SK-N-SH (cell line): ENCODE data around the gene DICER1. TPM values are rescaled to one million over a fixed set of nuclear protein-coding genes. Genes with fewer than 3 reads are reported as not detected.

ENCODE experiments used
- CTCF ChIA-PET: fragments of 300-600, 350-600 bp; formaldehyde crosslinking; extraction: SDS; loops from one replicate; lab custom pipeline; 2021; lab: Yijun Ruan, JAX
- POLR2A ChIA-PET: fragments of 350-600 bp; sonication (Branson Sonifier 250); formaldehyde crosslinking; extraction: SDS; loops from one replicate; lab custom pipeline; 2020; ENCODE audit warnings: antibody characterized with exemption, inconsistent platforms; lab: Yijun Ruan, JAX
- DNase-seq: peaks from one replicate; pipeline ENCODE4 v3.0.0; 2012
- H2AFZ ChIP-seq: fragments of 200-600 bp; sonication (generic); 2 replicates; pipeline ENCODE4 v1.8.1; 2016; ENCODE audit warnings: antibody characterized with exemption, mild to moderate bottlenecking, low read depth
- H3F3A ChIP-seq: fragments of 200-600 bp; sonication (generic); replicated peaks from 2 replicates; pipeline ENCODE3; 2016; ENCODE audit warnings: antibody characterized with exemption, mild to moderate bottlenecking; ENCODE audit not compliant: insufficient read depth
- H3K27ac ChIP-seq, 2 experiments: fragments of 200-500 bp in 1 of 2; fragments of 200-600 bp in 1 of 2; sonication (Bioruptor generic) in 1 of 2; sonication (generic), shearing (Covaris generic) in 1 of 2; 2 replicates each; pipeline versions ENCODE4 v1.5.1 to v1.6.1; 2014 to 2016; ENCODE audit warnings: low read depth in 2 of 2, inconsistent platforms in 1 of 2, low read length in 1 of 2, mild to moderate bottlenecking in 1 of 2, mixed read lengths in 1 of 2
- H3K27me3 ChIP-seq: fragments of 200-600 bp; sonication (generic), shearing (Covaris generic); 2 replicates; pipeline ENCODE4 v1.6.1; 2016; ENCODE audit warnings: mixed run types; ENCODE audit not compliant: insufficient read depth
- H3K36me3 ChIP-seq, 2 experiments: fragments of 200-500 bp in 1 of 2; fragments of 200-600 bp in 1 of 2; sonication (Bioruptor generic) in 1 of 2; sonication (generic) in 1 of 2; replicated peaks in 1 of 2; 2 replicates each; pipeline versions ENCODE3 to v1.5.1; 2014 to 2016; ENCODE audit warnings: low read length in 1 of 2, mild to moderate bottlenecking in 1 of 2; ENCODE audit not compliant: insufficient read depth in 2 of 2, control insufficient read depth in 1 of 2
- H3K4me1 ChIP-seq, 2 experiments: fragments of 200-500 bp in 1 of 2; fragments of 200-600 bp in 1 of 2; sonication (Bioruptor generic) in 1 of 2; sonication (generic), shearing (Covaris generic) in 1 of 2; 2 replicates each; pipeline versions ENCODE4 v1.5.1 to v1.6.1; 2014 to 2016; ENCODE audit warnings: low read depth in 1 of 2, low read length in 1 of 2, mixed run types in 1 of 2; ENCODE audit not compliant: insufficient read depth in 2 of 2, control insufficient read depth in 1 of 2
- H3K4me2 ChIP-seq: fragments of 200-600 bp; sonication (generic), shearing (Covaris generic); 2 replicates; pipeline ENCODE4 v1.6.1; 2017; ENCODE audit warnings: mixed run types
- H3K4me3 ChIP-seq, 2 experiments: fragments of 200-500 bp in 1 of 2; fragments of 200-600 bp in 1 of 2; sonication (Bioruptor generic) in 1 of 2; sonication (generic), shearing (Covaris generic) in 1 of 2; 2 replicates each; pipeline versions ENCODE4 v1.5.1 to v1.8.1; 2014 to 2016; ENCODE audit warnings: low read depth in 2 of 2, inconsistent platforms in 1 of 2, low read length in 1 of 2, mild to moderate bottlenecking in 1 of 2, mixed read lengths in 1 of 2, moderate library complexity in 1 of 2
- H3K79me2 ChIP-seq: fragments of 200-600 bp; sonication (generic); 2 replicates; pipeline ENCODE4 v1.8.1; 2017; ENCODE audit warnings: mild to moderate bottlenecking; ENCODE audit not compliant: insufficient read depth
- H3K9ac ChIP-seq: fragments of 200-600 bp; sonication (generic); 2 replicates; pipeline ENCODE4 v1.6.1; 2017; ENCODE audit warnings: mixed run types
- H3K9me2 ChIP-seq: fragments of 200-600 bp; sonication (generic); 2 replicates; pipeline ENCODE4 v1.6.1; 2017; ENCODE audit warnings: mixed run types
- H3K9me3 ChIP-seq: fragments of 200-600 bp; sonication (generic); 2 replicates; pipeline ENCODE4 v1.6.1; 2017; ENCODE audit warnings: mixed run types, mild to moderate bottlenecking, moderate library complexity
- H4K20me1 ChIP-seq: fragments of 200-600 bp; sonication (generic); 2 replicates; pipeline ENCODE4 v1.6.1; 2017; ENCODE audit warnings: mild to moderate bottlenecking, mixed run types; ENCODE audit not compliant: insufficient read depth
- PBX3 ChIP-seq: IDR thresholded peaks from 2 replicates; pipeline ENCODE4; 2012
- RCOR1 ChIP-seq: fragments of 150-350 bp; IDR thresholded peaks from 2 replicates; pipeline ENCODE4 v1.6.1; 2017; ENCODE audit warnings: antibody characterized with exemption, low read length
- RXRA ChIP-seq: IDR thresholded peaks from 2 replicates; pipeline ENCODE4 v1.4.0; 2012; ENCODE audit warnings: low read depth, mild to moderate bottlenecking, borderline replicate concordance
- SMC3 ChIP-seq: IDR thresholded peaks from 2 replicates; pipeline ENCODE4 v1.6.1; 2012; ENCODE audit warnings: low read depth, low read length, improper control_type of control experiment
- USF2 ChIP-seq: fragments of 150-350 bp; IDR thresholded peaks from 2 replicates; pipeline ENCODE4 v1.6.1; 2017; ENCODE audit warnings: antibody characterized with exemption, low read length, low read depth, borderline replicate concordance
- ZBTB33 ChIP-seq: IDR thresholded peaks from 2 replicates; pipeline ENCODE4 v1.4.0; 2012; ENCODE audit warnings: low read depth, borderline replicate concordance
- WGBS: methylation state at CpG from one replicate; pipeline ENCODE4 v1.1.6; 2017; ENCODE audit warnings: low lambda C conversion rate; 5-methylcytosine and 5-hydroxymethylcytosine counted together
- polyA plus RNA-seq, 3 experiments: library from polyadenylated mRNA; depleted of rRNA; stranded (reverse); fragments of >200 nt; gene quantifications; 2 replicates each; pipeline ENCODE4 v1.2.3, GENCODE V29; 2012
- small RNA-seq, 7 experiments: library from RNA; depleted of rRNA; stranded (forward); fragments of <200 nt; gene quantifications; one replicate each; pipeline ENCODE3, GENCODE V24; 2012
- TF ChIP-seq, protein P1 (sequence below): IDR thresholded peaks from 2 replicates; pipeline ENCODE4 v1.6.1; 2012; ENCODE audit warnings: mild to moderate bottlenecking, low read depth, low read length, moderate library complexity
- TF ChIP-seq, protein P2 (sequence below): IDR thresholded peaks from 2 replicates; pipeline ENCODE4 v1.4.0; 2012; ENCODE audit warnings: low read depth, borderline replicate concordance

The DICER1 gene
- polyA plus RNA-seq, 1 of the 3 experiments (the other 2 are of a cell fraction), result 4.7 TPM

- TF ChIP-seq PBX3, result no peak
Observed at GRCh38 chr14:95038521-95039250, 118.6 kb downstream of the DICER1 start (continued).

GRCh38 chr14:95037273-95037672, 120.1 kb downstream of the DICER1 start:
- Histone ChIP-seq H3K27ac (no peak overlapping the region), H3K27me3 (no peaks in the 10 kb centered on the region), H3K9ac (no peak overlapping the region), H2AFZ (no peak overlapping the region), H3F3A (no peaks in the 10 kb centered on the region), H3K9me2 (no peaks in the 10 kb centered on the region), H3K4me3 (no peak overlapping the region), H3K4me2 (no peak overlapping the region), H3K79me2 (no peaks in the 10 kb centered on the region), H3K9me3 (no peaks in the 10 kb centered on the region), H3K36me3 (no peaks in the 10 kb centered on the region), H4K20me1 (no peaks in the 10 kb centered on the region), H3K4me1 (peaks cover 0 to 8% of the 10 kb centered on the region in 2 experiments; a peak in 1 of 4 replicates)
- ChIA-PET CTCF (interaction anchor here (0.8 kb wide), 1 partner anchor 24 kb away, joined by 3 read pairs; no protein-coding TSS in a partner anchor), POLR2A (no interaction called here)
- TF ChIP-seq RXRA (no peak), SMC3 (no peak), USF2 (no peak), RCOR1 (no peak), ZBTB33 (no peak)
- TF ChIP-seq, protein P1, sequence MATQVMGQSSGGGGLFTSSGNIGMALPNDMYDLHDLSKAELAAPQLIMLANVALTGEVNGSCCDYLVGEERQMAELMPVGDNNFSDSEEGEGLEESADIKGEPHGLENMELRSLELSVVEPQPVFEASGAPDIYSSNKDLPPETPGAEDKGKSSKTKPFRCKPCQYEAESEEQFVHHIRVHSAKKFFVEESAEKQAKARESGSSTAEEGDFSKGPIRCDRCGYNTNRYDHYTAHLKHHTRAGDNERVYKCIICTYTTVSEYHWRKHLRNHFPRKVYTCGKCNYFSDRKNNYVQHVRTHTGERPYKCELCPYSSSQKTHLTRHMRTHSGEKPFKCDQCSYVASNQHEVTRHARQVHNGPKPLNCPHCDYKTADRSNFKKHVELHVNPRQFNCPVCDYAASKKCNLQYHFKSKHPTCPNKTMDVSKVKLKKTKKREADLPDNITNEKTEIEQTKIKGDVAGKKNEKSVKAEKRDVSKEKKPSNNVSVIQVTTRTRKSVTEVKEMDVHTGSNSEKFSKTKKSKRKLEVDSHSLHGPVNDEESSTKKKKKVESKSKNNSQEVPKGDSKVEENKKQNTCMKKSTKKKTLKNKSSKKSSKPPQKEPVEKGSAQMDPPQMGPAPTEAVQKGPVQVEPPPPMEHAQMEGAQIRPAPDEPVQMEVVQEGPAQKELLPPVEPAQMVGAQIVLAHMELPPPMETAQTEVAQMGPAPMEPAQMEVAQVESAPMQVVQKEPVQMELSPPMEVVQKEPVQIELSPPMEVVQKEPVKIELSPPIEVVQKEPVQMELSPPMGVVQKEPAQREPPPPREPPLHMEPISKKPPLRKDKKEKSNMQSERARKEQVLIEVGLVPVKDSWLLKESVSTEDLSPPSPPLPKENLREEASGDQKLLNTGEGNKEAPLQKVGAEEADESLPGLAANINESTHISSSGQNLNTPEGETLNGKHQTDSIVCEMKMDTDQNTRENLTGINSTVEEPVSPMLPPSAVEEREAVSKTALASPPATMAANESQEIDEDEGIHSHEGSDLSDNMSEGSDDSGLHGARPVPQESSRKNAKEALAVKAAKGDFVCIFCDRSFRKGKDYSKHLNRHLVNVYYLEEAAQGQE, result no peak
- TF ChIP-seq, protein P2, sequence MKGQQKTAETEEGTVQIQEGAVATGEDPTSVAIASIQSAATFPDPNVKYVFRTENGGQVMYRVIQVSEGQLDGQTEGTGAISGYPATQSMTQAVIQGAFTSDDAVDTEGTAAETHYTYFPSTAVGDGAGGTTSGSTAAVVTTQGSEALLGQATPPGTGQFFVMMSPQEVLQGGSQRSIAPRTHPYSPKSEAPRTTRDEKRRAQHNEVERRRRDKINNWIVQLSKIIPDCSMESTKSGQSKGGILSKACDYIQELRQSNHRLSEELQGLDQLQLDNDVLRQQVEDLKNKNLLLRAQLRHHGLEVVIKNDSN, result no peak
- no peak for DNase-seq
- WGBS, result 67% methylated on average over 1 of the region's 2 CpGs

Small RNAs within 50 kb of the gene (small RNA-seq; reads per million reads assigned to genes)
- 0 to 0.86 (median 0.11) reads per million in 7 experiments for gene MIR3173

Other genes starting within 250 kb of the DICER1 start
- 1.4 TPM in 2 replicates for gene CLMN, start 162.4 kb upstream of the DICER1 start, polyA plus RNA-seq (2012; rRNA removed)